Measurements from ENCODE around the gene NCF4.

NCF4 gene

DNA sequence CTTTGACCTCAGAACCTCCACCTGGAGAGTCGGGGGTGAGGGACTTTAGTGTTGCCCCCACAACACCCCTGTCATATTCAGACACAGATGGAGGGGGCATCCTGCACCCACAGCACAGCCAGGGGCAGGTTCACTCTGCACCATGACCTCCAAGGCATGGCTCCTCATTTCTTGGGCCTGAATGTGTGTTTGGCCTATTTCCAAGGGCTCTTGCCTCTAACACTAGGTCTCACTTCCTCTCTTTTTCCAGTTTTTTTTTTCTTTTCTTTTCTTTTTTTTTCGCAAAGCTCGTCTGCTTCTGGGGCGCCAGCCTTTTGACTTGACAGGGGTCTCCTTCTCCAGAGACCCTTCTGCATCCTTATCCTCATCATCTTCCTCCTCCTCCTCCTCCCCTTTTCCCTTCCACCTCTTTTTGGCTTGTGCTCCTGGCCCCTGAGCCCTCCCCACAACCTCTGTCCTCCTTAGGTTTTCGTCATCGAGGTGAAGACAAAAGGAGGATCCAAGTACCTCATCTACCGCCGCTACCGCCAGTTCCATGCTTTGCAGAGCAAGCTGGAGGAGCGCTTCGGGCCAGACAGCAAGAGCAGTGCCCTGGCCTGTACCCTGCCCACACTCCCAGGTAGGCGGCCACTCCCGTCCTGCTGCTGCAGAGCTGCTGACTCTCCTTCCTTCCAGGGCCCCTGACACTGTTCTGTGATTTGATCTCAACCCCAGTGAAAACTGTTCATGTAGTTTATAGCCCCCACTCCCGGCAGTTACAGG lies 3.8 kb downstream of the NCF4 start:
- no peak for DNase-seq (ENCODE audit: low spot score)

DNA sequence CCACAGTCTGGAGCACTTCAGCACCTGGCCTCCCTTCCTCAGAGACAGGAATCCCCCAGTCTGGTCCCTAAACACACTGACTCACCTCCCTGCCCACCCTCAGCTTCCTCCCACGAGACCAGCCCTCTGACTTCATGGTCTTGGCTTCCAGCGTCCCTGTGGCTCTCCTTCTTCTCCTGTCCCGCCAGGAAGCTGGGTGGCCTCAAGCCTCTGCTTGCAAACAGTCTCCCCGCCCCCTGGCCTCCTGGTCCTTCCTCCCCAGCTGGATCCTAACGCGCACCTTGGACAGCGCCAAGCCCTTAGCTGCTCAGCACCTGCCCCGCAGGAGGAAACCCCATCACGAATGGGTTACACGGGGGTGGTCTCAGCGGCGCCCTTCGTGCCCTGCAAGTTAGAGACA lies 4.5 kb downstream of the NCF4 start:
- no peak for DNase-seq (ENCODE audit: low spot score)

DNA sequence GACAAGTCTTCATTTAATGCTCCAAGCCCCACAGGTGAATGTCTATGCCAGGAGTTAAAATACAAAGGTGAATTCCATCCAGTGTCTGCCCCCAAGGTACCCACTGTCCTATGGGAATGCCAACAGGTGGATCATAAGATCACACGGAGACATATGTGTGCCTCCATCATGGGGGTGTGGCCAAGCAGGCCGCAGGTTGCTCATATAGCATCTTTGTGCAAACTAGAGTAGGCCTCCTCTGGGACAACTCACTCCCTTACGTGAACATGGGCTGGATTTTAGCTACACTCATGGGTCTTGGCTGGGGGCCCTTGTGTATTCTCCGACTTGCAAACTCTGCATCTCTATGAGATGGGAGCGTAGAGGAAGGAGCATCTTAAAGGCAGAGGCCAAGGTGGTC lies 6.9 kb downstream of the NCF4 start:
- DNase-seq (ENCODE audit: low spot score) = no peak

DNA sequence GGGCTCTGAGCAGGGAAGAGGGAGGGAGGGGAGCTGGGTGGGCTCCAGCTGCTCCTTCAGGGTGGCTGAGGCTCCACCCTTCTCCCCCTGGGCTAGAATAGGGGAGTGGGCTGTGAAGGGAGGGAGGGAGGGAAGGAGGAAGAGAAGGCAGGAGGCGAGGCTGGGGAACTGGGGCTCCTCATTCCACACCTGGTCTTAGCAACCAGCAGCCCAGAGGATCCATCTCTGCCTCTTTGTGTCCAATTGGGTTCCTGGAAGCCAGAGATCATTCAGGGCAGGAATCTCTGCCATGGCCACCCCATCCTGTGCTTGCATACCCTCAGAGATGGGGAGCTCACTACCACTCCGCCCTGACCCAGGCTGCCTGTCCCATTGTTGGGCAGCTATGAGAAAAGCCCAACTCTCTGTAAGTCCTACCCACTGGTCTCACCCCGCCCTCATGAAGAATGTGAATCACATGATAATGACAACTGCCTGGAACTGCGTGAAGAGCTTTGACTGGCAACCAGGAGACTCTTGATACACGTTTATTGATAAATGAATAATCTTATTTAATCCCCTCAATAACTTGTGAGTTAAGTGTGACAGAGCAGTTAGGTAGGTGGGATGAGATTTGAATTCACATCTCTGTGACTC lies 7.9 kb downstream of the NCF4 start:
- no peak for DNase-seq (ENCODE audit: low spot score)

GRCh38 chr22:36870250-36870649 lies 9.4 kb downstream of the NCF4 start:
- peak; percentile 42 for DNase-seq (ENCODE audit: low spot score)

DNA sequence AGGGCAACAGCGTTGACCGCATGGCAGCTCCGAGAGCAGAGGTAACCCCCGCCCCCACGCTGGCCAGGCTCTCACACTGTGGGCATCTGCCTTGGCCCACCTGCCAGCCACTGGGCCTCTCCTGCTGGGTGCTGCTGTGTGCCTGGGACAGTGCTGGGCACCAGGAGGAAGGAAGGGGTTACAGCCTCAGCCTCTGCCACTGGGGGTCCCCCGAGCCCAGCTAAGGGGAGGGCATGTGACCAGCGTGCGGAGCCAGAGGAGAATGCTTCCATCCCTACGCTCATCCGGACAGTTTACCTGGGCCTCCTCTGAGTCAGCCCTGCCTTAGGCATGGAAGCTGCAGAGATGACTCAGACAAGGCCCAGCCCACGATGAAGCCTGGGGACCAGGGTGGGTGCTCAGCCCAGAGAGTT lies 10.9 kb downstream of the NCF4 start:
- DNase-seq (ENCODE audit: low spot score) = no peak

- no peak for DNase-seq (ENCODE audit: low spot score)
These were observed 11.3 kb downstream of the NCF4 start for GRCh38 chr22:36872084-36872483.

DNA sequence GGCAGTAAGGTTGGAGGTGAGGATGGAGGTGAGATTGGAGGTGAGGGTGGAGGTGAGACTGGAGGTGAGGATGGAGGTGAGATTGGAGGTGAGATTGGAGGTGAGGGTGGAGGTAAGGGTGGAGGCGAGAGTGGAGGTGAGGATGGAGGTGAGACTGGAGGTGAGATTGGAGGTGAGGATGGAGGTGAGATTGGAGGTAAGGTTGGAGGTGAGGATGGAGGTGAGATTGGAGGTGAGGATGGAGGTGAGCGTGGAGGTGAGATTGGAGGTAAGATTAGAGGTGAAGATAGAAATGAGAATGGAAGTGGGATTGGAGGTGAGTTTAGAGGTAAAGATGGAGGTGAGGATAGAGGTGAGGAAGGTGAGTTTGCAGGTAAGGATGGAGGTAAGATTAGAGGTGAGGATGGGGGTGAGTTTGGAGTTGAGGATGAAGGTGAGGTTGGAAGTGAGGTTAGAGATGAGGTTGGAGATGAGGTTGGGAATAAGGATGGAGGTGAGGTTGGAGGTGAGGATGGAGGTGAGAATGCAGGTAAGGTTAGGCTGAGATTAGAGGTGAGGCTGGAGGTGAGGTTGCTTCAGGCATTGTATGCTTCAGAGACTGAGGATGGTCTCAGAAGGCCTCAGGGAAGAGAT lies 12.2 kb downstream of the NCF4 start:
- DNase-seq (ENCODE audit: low spot score) = no peak

- DNase-seq (ENCODE audit: low spot score) = peak; percentile 73
These were observed 13.0 kb downstream of the NCF4 start for GRCh38 chr22:36873614-36874308.

GRCh38 chr22:36874309-36874696 lies 13.5 kb downstream of the NCF4 start:
- no peak for DNase-seq (ENCODE audit: low spot score)

GRCh38 chr22:36874736-36875135 lies 13.9 kb downstream of the NCF4 start:
- DNase-seq (ENCODE audit: low spot score) = no peak

GRCh38 chr22:36875741-36876140 lies 14.9 kb downstream of the NCF4 start:
- DNase-seq (ENCODE audit: low spot score) = no peak

GRCh38 chr22:36879775-36880174 lies 19.0 kb downstream of the NCF4 start:
- DNase-seq (ENCODE audit: low spot score) = no peak

DNA sequence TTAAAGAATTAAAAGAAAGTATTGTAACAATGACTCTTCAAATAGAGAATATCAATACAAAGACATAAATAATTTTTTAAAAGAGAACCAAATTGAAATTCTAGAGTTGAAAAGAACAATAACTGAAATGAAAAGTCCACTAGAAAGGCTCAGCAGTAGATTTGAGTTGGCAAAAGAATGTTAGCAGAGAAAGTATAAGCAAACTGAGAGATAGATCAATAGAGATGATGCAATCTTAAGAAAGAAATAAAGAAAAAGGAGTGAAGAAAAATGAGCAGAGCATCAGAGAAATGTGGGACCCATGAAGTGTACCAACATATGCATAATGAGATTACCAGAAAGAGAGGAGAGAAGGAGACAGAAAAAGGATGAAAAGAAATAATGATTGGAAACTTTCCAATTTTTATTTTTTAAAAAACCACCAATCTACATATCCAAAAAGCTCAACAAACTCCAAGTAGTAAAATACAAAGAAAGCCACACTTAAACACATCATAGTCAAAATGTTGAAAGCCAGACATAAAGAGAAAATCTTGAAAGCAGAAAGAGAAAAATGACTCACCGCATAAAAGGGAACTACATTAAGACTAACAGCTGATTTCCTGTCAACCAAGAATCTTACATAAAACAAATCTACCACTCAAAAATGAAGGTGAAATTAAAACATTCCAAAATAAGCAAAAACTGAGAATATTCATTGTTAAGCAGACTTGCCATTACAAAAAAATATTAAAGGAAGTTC lies 20.9 kb downstream of the NCF4 start:
- DNase-seq (ENCODE audit: low spot score) = no peak

DNA sequence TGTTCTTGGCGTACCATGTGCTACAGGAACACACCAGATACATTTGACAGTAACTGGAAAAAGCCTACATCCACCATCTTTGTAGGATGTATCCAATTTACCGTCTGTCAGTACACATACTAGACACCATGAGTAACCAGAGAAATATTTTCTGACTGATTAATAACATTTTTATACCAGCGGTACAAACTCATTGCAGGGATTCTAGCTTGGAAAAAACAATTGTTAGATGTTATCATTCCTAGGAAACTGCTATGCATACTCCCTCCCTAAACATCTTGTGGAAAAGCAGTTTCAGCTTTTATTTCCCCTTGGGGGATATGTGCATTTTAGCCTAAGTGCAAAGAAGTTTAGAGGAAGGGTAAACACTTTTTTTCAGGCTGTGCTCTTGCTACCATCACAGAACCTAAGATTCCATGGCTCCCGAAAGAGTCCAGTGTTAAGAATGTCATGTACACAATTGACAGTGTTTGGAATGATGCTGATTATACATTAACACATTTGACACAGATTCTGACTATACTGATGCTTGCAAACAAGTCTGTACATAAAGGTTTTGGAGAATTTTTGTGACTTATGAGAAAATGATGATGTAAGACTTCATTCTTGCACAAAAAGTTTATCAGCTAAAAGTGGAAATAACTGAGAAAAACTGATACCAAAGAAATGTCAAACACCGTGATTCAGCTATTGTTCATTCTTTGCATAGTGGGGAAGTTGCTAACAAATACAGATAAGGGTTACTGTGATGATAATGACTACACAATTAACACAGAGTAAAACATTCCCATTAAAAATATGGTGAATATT lies 23.7 kb downstream of the NCF4 start:
- DNase-seq (ENCODE audit: low spot score) = no peak

DNA sequence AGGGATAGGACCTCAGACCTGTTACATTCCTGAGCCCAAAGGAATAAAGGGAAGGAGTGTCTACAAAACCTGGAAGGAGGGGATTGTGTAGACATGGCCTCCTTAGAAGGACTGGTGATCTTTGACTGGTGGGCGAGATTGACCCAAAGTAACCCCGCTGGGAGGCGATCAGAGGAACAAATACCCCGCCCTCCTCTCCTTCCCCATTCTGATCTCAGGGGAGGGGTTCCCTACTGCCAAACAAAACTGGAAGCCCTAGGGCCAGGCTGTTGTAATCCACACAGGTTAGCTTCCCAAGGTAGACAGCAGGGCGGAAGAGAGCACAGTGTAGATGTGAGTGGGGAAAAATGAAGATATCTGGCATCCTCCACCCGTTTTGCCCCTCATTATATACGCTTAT lies 24.7 kb downstream of the NCF4 start:
- DNase-seq (ENCODE audit: low spot score) = no peak

GRCh38 chr22:36886016-36886415 lies 25.2 kb downstream of the NCF4 start:
- DNase-seq (ENCODE audit: low spot score) = no peak

- no peak for DNase-seq (ENCODE audit: low spot score)
These were observed 26.4 kb downstream of the NCF4 start for GRCh38 chr22:36887162-36887561.

GRCh38 chr22:36891646-36892045 lies 30.8 kb downstream of the NCF4 start:
- DNase-seq (ENCODE audit: low spot score) = no peak

DNA sequence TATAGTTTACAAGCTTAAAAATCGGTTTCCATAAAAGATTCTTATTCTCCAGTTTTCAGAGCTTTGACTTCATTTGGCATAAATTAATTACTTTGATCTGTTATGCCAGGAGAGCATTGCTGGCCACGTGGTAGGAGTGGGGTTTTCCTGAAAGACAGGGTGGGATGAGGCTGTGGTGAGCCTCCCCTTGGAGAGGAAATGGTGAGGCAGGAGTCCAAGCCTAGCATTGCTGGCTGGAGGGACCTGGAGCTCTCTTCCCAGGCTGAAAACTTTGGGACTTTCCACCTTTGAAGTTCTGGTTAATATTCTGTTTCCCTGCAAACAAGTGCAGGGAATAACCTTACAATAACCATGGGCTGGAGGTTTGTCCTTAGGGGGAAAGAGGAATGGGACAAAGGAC lies 31.5 kb downstream of the NCF4 start:
- no peak for DNase-seq (ENCODE audit: low spot score)

GRCh38 chr22:36893262-36893661 lies 32.5 kb downstream of the NCF4 start:
- no peak for DNase-seq (ENCODE audit: low spot score)

All from COLO829 (cell line).